ENCODE results near the gene GRN. TPM values are rescaled to one million over a fixed set of nuclear protein-coding genes. Genes with fewer than 3 reads are reported as not detected.

Gene GRN
- total and polyA plus RNA-seq, 2 of the 13 experiments (the other 11 are each of a cell fraction or from before 2014, with no cell fraction given) = 86.6 to 143 TPM

GRCh38 chr17:44350733-44351226 lies 5.7 kb downstream of the GRN start (continued):
- TF ChIP-seq KIAA2018 (CRISPR knock-in tag; IDR thresholded peaks at IDR 0.05; ENCODE audit: borderline replicate concordance) (no peak), ZNF713 (CRISPR knock-in tag; IDR thresholded peaks at IDR 0.05) (no peak), FOXA1 (IDR thresholded peaks at IDR 0.05) (no peak), FOXA1 (CRISPR knock-in tag; IDR thresholded peaks at IDR 0.05) (no peak), HOXA3 (CRISPR knock-in tag; IDR thresholded peaks at IDR 0.05) (peak; percentile 33; the same call in 1 of the 2 replicates), ZMYM2 (CRISPR knock-in tag; IDR thresholded peaks at IDR 0.05) (no peak), SIX4 (CRISPR knock-in tag; IDR thresholded peaks at IDR 0.05) (no peak), ZNF576 (CRISPR knock-in tag; IDR thresholded peaks at IDR 0.05) (no peak), EHMT2 (IDR thresholded peaks at IDR 0.05; ENCODE audit: borderline replicate concordance, low read depth, low read length) (no peak), ZNF782 (CRISPR knock-in tag; IDR thresholded peaks at IDR 0.05; ENCODE audit: borderline replicate concordance) (no peak), ZBTB4 (CRISPR knock-in tag; IDR thresholded peaks at IDR 0.05; ENCODE audit: borderline replicate concordance) (no peak), ZNF816 (CRISPR knock-in tag; IDR thresholded peaks at IDR 0.05; ENCODE audit: borderline replicate concordance) (no peak), TP53 (CRISPR knock-in tag; conservative IDR thresholded peaks at IDR 0.05) (no peak), SALL1 (CRISPR knock-in tag; IDR thresholded peaks at IDR 0.05) (no peak; the same call in 1 of the 2 replicates), BCLAF1 (IDR thresholded peaks at IDR 0.05) (no peak), CREM (IDR thresholded peaks at IDR 0.05) (no peak), CREM (CRISPR knock-in tag; IDR thresholded peaks at IDR 0.05) (no peak)
